KBM-7 (cell line): ENCODE results near the gene SUFU.

ENCODE experiments used
- DNase-seq: peaks from one replicate; pipeline ENCODE4 v3.0.0-alpha.2; 2015
- in situ Hi-C: fragments of 300-500 bp; cut with MboI; formaldehyde crosslinking; loops from 2 replicates; pipeline ENCODE4 v1.14.3; 2020; ENCODE audit warnings: low sequenced_read_pairs, low pct_unique_long_range_greater_than_20kb, mixed read lengths

The SUFU gene

GRCh38 chr10:102540023-102540422, 36.3 kb downstream of the SUFU start:
- DNase-seq = no peak

GRCh38 chr10:102542800-102543418, 39.1 kb downstream of the SUFU start:
- in situ Hi-C loops = no loop called here
- DNase-seq = no peak

More at GRCh38 chr10:102540023-102540422, 36.3 kb downstream of the SUFU start:
- in situ Hi-C loops = no loop called here

- DNase-seq = no peak
- in situ Hi-C loops = no loop called here
These were observed 41.6 kb downstream of the SUFU start for GRCh38 chr10:102545265-102545871.

- DNase-seq = no peak
- in situ Hi-C loops = no loop called here
These were observed 42.2 kb downstream of the SUFU start for GRCh38 chr10:102545997-102546396.

GRCh38 chr10:102546606-102547320, 43.0 kb downstream of the SUFU start:
- in situ Hi-C loops = no loop called here
- no peak for DNase-seq

- in situ Hi-C loops = no loop called here
- no peak for DNase-seq
These were observed 45.8 kb downstream of the SUFU start for GRCh38 chr10:102549549-102549948.

- DNase-seq = no peak
- in situ Hi-C loops = no loop called here
These were observed 47.0 kb downstream of the SUFU start for GRCh38 chr10:102550636-102551210.

GRCh38 chr10:102552533-102552932, 48.8 kb downstream of the SUFU start:
- DNase-seq = no peak
- in situ Hi-C loops = no loop called here

GRCh38 chr10:102553771-102554170, 50.0 kb downstream of the SUFU start:
- DNase-seq = no peak
- in situ Hi-C loops = no loop called here

- no peak for DNase-seq
- in situ Hi-C loops = no loop called here
These were observed 50.8 kb downstream of the SUFU start for GRCh38 chr10:102554531-102554930.

- in situ Hi-C loops = no loop called here
- no peak for DNase-seq
These were observed 52.1 kb downstream of the SUFU start for GRCh38 chr10:102555781-102556328.

GRCh38 chr10:102557569-102557968, 53.8 kb downstream of the SUFU start:
- no peak for DNase-seq
- in situ Hi-C loops = no loop called here

GRCh38 chr10:102559764-102560163, 56.0 kb downstream of the SUFU start:
- in situ Hi-C loops = no loop called here
- DNase-seq = no peak

- DNase-seq = no peak
- in situ Hi-C loops = no loop called here
These were observed 60.5 kb downstream of the SUFU start for GRCh38 chr10:102564209-102564834.

GRCh38 chr10:102565793-102566192, 62.0 kb downstream of the SUFU start:
- in situ Hi-C loops = no loop called here
- DNase-seq = no peak

GRCh38 chr10:102578782-102579181, 75.0 kb downstream of the SUFU start:
- no peak for DNase-seq
- in situ Hi-C loops = no loop called here

GRCh38 chr10:102579328-102579727, 75.6 kb downstream of the SUFU start:
- in situ Hi-C loops = no loop called here
- DNase-seq = no peak

GRCh38 chr10:102580230-102580629, 76.5 kb downstream of the SUFU start:
- DNase-seq = no peak
- in situ Hi-C loops = no loop called here

- DNase-seq = no peak
- in situ Hi-C loops = no loop called here
These were observed 77.6 kb downstream of the SUFU start for GRCh38 chr10:102581401-102581800.
